Lung (tissue), 12 donors: ENCODE data around the gene TMEM86B. TPM values are rescaled to one million over a fixed set of nuclear protein-coding genes. Genes with fewer than 3 reads are reported as not detected.

Experiments used
- ATAC-seq: fragments of 200-7000 bp; cut with Tn5 transposase; one replicate; pipeline ENCODE4 v1.9.1; 2020; ENCODE audit warnings: moderate number of reproducible peaks; ENCODE audit not compliant: insufficient read depth, low FRiP score
- DNase-seq, 3 donors: peaks; one replicate each; pipeline ENCODE4 v3.0.0-alpha.2; 2013 to 2017
- H3K27ac ChIP-seq, 2 donors: one replicate each; pipeline ENCODE4 v1.5.1; 2013; ENCODE audit warnings: mild to moderate bottlenecking in 2 of 2, moderate library complexity in 2 of 2, control low read depth in 1 of 2, inconsistent platforms in 1 of 2, low read depth in 1 of 2, low read length in 1 of 2
- H3K27me3 ChIP-seq, 3 donors: one replicate each; pipeline ENCODE4 v1.5.1; 2013; ENCODE audit warnings: low read length in 2 of 3; ENCODE audit not compliant: control insufficient read depth in 3 of 3, insufficient read depth in 3 of 3
- H3K36me3 ChIP-seq, 4 donors: one replicate each; pipeline ENCODE4 v1.5.1; 2013; ENCODE audit warnings: low read length in 4 of 4, mild to moderate bottlenecking in 1 of 4, moderate library complexity in 1 of 4; ENCODE audit not compliant: control insufficient read depth in 4 of 4, insufficient read depth in 4 of 4
- H3K4me1 ChIP-seq, 5 donors: one replicate each; pipeline ENCODE4 v1.5.1; 2013; ENCODE audit warnings: low read length in 5 of 5, mild to moderate bottlenecking in 2 of 5, moderate library complexity in 1 of 5; ENCODE audit not compliant: control insufficient read depth in 5 of 5, insufficient read depth in 5 of 5
- H3K4me3 ChIP-seq: one replicate; pipeline ENCODE4 v1.5.1; 2013; ENCODE audit warnings: mild to moderate bottlenecking, control low read depth, moderate library complexity
- H3K9ac ChIP-seq, 2 donors: one replicate each; pipeline ENCODE4 v1.5.1; 2013; ENCODE audit warnings: low read length in 2 of 2, control low read depth in 1 of 2; ENCODE audit not compliant: insufficient read depth in 1 of 2
- H3K9me3 ChIP-seq, 4 donors: one replicate each; pipeline ENCODE4 v1.5.1; 2013; ENCODE audit warnings: low read length in 3 of 4, mild to moderate bottlenecking in 1 of 4, moderate library complexity in 1 of 4; ENCODE audit not compliant: control insufficient read depth in 4 of 4, insufficient read depth in 3 of 4
- CTCF ChIP-seq: IDR thresholded peaks from 2 replicates; pipeline ENCODE4 v1.5.1; 2012; ENCODE audit warnings: mild to moderate bottlenecking; ENCODE audit errors: control extremely low read depth, extremely low read depth
- WGBS, 2 donors: extraction: QIAGEN DNeasy Blood & Tissue Kit; methylation state at CpG; one replicate each; pipeline ENCODE4 v1.1.7; 2013; 5-methylcytosine and 5-hydroxymethylcytosine counted together
- polyA plus RNA-seq, 2 donors: library from polyadenylated mRNA; stranded (reverse); fragments of 200-250 nt; gene quantifications; one replicate each; pipeline ENCODE4 v1.2.1, GENCODE V29; 2013
- total RNA-seq, 2 donors: library from RNA; depleted of rRNA in 1 of 2; stranded (reverse); fragments of >200 nt in 1 of 2; gene quantifications; one replicate each; pipeline ENCODE4 v1.2.1, GENCODE V29; 2014 to 2021
- donor health status: control.
- donor health status: control.
- donor health status: Bipolar disorder and iron deficiency.
- donor health status: healthy.
- donor health status: DM: yes; HTN: yes; CAD: no.

The TMEM86B gene
- total and polyA plus RNA-seq, 4 donors: 1.8 to 5.3 (median 4.3) TPM

DNA sequence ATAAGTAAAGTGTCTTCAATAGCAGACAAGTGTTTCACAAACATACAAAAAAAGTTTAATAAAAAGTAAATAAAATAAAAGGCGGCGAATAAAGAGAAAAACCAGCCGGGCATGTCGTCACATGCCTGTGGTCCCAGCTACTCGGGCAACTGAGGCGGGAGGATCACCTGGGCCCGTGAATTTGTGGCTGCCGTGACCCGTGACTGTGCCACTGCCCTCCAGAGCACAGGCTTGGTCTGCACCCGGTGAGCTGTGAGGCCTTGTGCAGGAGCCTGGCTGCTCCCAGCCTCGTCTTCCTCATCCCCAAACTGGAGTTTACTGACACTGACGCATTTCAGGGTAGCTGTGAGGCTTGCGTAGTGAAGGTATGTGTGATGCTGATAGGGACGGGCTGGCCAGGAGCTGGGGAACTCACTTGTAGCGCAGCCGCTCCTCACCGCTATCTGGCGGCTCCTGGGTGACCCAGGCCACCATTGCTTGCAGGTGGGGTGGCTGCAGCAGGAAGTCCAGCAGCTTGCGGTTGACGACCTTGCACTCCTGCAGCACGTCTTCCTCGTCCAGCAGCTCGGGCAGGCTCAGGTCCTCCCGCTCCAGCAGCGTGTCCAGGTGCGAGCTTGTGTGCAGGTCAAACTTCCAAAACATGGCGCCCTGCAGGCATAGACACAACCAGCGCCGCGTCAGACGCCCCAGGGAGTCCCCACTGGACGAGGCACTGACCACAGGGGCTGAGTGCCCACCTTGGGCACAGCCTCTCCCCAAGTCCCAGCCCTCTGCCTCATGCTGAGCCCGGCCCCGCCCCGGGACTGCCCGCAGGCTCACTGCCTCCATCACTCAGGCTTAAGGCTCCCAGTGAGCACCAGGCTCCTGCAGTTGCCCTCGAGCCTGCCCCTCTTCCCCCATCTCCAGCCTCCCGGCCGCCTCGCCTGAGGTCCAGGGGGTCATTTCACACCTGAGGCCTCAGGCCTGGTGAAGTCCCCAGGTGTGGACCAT, 18.2 kb upstream of the TMEM86B start:
- Histone ChIP-seq H3K27me3 (no peaks in the 10 kb centered on the region), H3K27ac (no peak overlapping the region), H3K9me3 (no peaks in the 10 kb centered on the region), H3K4me1 (peaks cover 0 to 18% (median 0%) of the 10 kb centered on the region in 5 donors), H3K36me3 (peaks cover 9 to 48% (median 24%) of the 10 kb centered on the region in 4 donors), H3K9ac (no peak overlapping the region), H3K4me3 (no peak overlapping the region)
- TF ChIP-seq CTCF: no peak
- ATAC-seq: no peak
- DNase-seq: no peak
- 91% methylated on average over 40 of the region's 40 CpGs for WGBS, 2 donors

DNA sequence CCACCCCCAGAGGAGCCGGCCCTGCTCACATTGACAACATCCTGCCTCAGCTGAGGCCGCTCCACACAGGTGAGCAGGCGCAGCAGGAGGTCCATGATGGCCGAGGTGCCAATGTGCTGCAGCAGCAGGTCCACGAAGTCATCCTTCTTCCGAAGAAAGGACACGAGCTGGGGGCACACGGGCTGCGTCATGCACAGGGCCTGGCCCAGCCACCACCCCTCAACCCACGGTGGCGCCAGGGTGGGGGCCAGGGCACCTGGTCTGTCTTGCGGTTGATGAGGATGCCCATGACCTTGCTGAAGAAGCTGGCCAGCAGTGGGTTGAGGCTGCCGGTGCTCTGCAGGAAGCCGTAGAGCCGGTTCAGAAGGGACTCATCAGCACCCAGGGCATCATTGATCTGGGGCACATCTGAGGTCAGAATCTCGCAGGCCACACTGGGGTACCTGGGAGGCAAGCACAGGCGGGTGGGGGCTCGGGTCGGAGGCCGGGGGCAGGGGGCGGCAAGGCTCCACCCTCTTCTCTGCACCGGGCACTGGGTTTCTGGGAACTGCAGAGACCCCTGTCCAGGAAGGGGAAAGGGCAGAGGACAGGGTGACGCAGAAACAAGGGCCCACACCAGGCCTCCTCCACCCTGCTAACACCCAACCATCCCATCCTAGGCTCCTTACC, 16.8 kb upstream of the TMEM86B start:
- no peak overlapping the region for H3K4me3 ChIP-seq
- H3K36me3 ChIP-seq: peaks cover 13 to 58% (median 31%) of the 10 kb centered on the region in 4 donors
- TF ChIP-seq CTCF: no peak
- WGBS, 2 donors: 95 to 97% methylated on average over 23 of the region's 23 CpGs
- H3K9me3 ChIP-seq: no peaks in the 10 kb centered on the region
- ATAC-seq (no peak), DNase-seq (no peak)
- H3K27ac ChIP-seq: no peak overlapping the region
- H3K27me3 ChIP-seq: no peaks in the 10 kb centered on the region
- H3K4me1 ChIP-seq: peaks cover 0 to 7% (median 0%) of the 10 kb centered on the region in 5 donors
- H3K9ac ChIP-seq: no peak overlapping the region

- no peak for DNase-seq
- no peak for TF ChIP-seq CTCF
- Histone ChIP-seq H3K36me3 (peaks cover 13 to 68% (median 34%) of the 10 kb centered on the region in 4 donors), H3K4me1 (peaks cover 0 to 4% (median 0%) of the 10 kb centered on the region in 5 donors), H3K27ac (no peak overlapping the region), H3K4me3 (no peak overlapping the region), H3K9me3 (no peaks in the 10 kb centered on the region), H3K27me3 (no peaks in the 10 kb centered on the region), H3K9ac (no peak overlapping the region)
- no peak for ATAC-seq
- WGBS, 2 donors: 91 to 92% methylated on average over 12 of the region's 12 CpGs
Observed at GRCh38 chr19:55244004-55244680, 15.6 kb upstream of the TMEM86B start.
